ENCODE measurements around the gene FLYWCH2. TPM values are rescaled to one million over a fixed set of nuclear protein-coding genes. Genes with fewer than 3 reads are reported as not detected.

FLYWCH2 gene
- total and polyA plus RNA-seq, 2 of the 13 experiments (the other 11 are each of a cell fraction or from before 2014, with no cell fraction given), result 16.9 to 19.8 TPM

DNA sequence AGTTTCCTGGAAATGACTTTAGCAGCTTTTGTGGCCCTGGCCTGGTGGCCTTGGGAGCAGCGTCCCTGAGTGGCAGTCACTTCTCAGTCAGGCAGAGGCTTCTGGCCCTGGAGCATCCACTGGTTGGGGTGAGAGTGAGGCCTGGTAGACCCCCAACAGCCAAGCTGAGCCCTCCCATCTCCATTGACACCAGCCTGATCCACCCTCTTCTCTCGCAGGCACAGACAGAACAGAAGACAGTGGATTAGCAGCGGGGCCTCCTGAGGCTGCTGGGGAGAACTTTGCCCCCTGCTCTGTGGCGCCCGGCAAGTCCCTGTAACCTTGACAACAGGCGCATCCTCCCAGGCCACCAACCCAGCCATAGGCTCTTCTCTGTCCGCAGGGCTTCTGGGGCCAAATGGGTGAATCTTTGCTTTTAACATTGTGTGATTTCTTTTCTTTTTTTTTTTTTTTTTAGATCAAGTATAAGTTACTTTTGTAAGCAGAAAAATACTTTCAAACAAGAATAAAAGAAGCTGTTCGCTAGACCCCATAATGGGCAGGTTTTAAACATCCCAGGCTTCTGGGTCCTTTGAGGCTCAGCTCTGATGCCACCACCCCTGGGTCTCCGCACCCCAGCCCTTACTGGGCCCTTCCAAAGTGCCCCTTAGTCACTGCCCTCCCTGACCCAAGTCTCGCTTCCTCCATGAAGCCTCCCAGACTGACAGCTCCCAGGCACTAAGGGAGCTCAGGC is 16.0 kb downstream of the FLYWCH2 start (continued):
- no peak for TF ChIP-seq ZFP1 (CRISPR knock-in tag; IDR thresholded peaks at IDR 0.05)
- no peak for TF ChIP-seq SOX6 (IDR thresholded peaks at IDR 0.05)
- peak; percentile 50; the same call in 1 of the 2 replicates for TF ChIP-seq SOX6 (CRISPR knock-in tag; IDR thresholded peaks at IDR 0.05)
- no peak for TF ChIP-seq ATAD3A (CRISPR knock-in tag; IDR thresholded peaks at IDR 0.05)
- TF ChIP-seq, protein P1, sequence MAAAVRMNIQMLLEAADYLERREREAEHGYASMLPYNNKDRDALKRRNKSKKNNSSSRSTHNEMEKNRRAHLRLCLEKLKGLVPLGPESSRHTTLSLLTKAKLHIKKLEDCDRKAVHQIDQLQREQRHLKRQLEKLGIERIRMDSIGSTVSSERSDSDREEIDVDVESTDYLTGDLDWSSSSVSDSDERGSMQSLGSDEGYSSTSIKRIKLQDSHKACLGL (CRISPR knock-in tag; IDR thresholded peaks at IDR 0.05), result no peak
- TF ChIP-seq ELF1 (CRISPR knock-in tag; IDR thresholded peaks at IDR 0.05), result no peak
- TF ChIP-seq ZNF3 (CRISPR knock-in tag; IDR thresholded peaks at IDR 0.05), result no peak
- TF ChIP-seq, protein P2, sequence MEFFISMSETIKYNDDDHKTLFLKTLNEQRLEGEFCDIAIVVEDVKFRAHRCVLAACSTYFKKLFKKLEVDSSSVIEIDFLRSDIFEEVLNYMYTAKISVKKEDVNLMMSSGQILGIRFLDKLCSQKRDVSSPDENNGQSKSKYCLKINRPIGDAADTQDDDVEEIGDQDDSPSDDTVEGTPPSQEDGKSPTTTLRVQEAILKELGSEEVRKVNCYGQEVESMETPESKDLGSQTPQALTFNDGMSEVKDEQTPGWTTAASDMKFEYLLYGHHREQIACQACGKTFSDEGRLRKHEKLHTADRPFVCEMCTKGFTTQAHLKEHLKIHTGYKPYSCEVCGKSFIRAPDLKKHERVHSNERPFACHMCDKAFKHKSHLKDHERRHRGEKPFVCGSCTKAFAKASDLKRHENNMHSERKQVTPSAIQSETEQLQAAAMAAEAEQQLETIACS (CRISPR knock-in tag; IDR thresholded peaks at IDR 0.05), result no peak
- no peak for TF ChIP-seq ZSCAN20 (CRISPR knock-in tag; IDR thresholded peaks at IDR 0.05; ENCODE audit: borderline replicate concordance)
- TF ChIP-seq, protein P3, sequence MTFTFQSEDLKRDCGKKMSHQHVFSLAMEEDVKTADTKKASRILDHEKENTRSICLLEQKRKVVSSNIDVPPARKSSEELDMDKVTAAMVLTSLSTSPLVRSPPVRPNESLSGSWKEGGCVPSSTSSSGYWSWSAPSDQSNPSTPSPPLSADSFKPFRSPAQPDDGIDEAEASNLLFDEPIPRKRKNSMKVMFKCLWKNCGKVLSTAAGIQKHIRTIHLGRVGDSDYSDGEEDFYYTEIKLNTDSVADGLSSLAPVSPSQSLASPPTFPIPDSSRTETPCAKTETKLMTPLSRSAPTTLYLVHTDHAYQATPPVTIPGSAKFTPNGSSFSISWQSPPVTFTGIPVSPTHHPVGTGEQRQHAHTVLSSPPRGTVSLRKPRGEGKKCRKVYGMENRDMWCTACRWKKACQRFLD (CRISPR knock-in tag; IDR thresholded peaks at IDR 0.05; ENCODE audit: borderline replicate concordance), result no peak
- no peak; the same call in 1 of the 2 replicates for TF ChIP-seq ZNF121 (CRISPR knock-in tag; IDR thresholded peaks at IDR 0.05)
- TF ChIP-seq MXD4 (CRISPR knock-in tag; IDR thresholded peaks at IDR 0.05), result no peak
- no peak for TF ChIP-seq ZNF160 (CRISPR knock-in tag; IDR thresholded peaks at IDR 0.05)
- TF ChIP-seq ZNF253 (CRISPR knock-in tag; IDR thresholded peaks at IDR 0.05; ENCODE audit: borderline replicate concordance), result no peak
- peak; percentile 48 for TF ChIP-seq MED1 (CRISPR knock-in tag; IDR thresholded peaks at IDR 0.05)
- no peak; the same call in 1 of the 2 replicates for TF ChIP-seq TBX2 (CRISPR knock-in tag; IDR thresholded peaks at IDR 0.05; ENCODE audit: borderline replicate concordance)
- TF ChIP-seq, protein P4, sequence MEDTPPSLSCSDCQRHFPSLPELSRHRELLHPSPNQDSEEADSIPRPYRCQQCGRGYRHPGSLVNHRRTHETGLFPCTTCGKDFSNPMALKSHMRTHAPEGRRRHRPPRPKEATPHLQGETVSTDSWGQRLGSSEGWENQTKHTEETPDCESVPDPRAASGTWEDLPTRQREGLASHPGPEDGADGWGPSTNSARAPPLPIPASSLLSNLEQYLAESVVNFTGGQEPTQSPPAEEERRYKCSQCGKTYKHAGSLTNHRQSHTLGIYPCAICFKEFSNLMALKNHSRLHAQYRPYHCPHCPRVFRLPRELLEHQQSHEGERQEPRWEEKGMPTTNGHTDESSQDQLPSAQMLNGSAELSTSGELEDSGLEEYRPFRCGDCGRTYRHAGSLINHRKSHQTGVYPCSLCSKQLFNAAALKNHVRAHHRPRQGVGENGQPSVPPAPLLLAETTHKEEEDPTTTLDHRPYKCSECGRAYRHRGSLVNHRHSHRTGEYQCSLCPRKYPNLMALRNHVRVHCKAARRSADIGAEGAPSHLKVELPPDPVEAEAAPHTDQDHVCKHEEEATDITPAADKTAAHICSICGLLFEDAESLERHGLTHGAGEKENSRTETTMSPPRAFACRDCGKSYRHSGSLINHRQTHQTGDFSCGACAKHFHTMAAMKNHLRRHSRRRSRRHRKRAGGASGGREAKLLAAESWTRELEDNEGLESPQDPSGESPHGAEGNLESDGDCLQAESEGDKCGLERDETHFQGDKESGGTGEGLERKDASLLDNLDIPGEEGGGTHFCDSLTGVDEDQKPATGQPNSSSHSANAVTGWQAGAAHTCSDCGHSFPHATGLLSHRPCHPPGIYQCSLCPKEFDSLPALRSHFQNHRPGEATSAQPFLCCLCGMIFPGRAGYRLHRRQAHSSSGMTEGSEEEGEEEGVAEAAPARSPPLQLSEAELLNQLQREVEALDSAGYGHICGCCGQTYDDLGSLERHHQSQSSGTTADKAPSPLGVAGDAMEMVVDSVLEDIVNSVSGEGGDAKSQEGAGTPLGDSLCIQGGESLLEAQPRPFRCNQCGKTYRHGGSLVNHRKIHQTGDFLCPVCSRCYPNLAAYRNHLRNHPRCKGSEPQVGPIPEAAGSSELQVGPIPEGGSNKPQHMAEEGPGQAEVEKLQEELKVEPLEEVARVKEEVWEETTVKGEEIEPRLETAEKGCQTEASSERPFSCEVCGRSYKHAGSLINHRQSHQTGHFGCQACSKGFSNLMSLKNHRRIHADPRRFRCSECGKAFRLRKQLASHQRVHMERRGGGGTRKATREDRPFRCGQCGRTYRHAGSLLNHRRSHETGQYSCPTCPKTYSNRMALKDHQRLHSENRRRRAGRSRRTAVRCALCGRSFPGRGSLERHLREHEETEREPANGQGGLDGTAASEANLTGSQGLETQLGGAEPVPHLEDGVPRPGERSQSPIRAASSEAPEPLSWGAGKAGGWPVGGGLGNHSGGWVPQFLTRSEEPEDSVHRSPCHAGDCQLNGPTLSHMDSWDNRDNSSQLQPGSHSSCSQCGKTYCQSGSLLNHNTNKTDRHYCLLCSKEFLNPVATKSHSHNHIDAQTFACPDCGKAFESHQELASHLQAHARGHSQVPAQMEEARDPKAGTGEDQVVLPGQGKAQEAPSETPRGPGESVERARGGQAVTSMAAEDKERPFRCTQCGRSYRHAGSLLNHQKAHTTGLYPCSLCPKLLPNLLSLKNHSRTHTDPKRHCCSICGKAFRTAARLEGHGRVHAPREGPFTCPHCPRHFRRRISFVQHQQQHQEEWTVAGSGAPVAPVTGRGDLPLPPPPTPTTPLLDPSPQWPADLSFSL (CRISPR knock-in tag; IDR thresholded peaks at IDR 0.05), result no peak
- TF ChIP-seq ZNF251 (CRISPR knock-in tag; IDR thresholded peaks at IDR 0.05), result no peak
- TF ChIP-seq ZNF839 (CRISPR knock-in tag; IDR thresholded peaks at IDR 0.05; ENCODE audit: borderline replicate concordance), result 0 out of 2 replicates have a peak, but pooled peaks have one; percentile 16
- TF ChIP-seq HNF4G (IDR thresholded peaks at IDR 0.05; ENCODE audit: borderline replicate concordance, low read depth, low read length), result peak; percentile 90
- peak; percentile 73; the same call in 1 of the 2 replicates for TF ChIP-seq HNF4G (CRISPR knock-in tag; IDR thresholded peaks at IDR 0.05; ENCODE audit: borderline replicate concordance, low read depth)

Data from HepG2 (cell line).